ENCODE results near the gene VSIR. TPM values are rescaled to one million over a fixed set of nuclear protein-coding genes. Genes with fewer than 3 reads are reported as not detected.

Gene VSIR
- total RNA-seq, 1 experiment from 2014 or later, result 0.07 TPM

DNA sequence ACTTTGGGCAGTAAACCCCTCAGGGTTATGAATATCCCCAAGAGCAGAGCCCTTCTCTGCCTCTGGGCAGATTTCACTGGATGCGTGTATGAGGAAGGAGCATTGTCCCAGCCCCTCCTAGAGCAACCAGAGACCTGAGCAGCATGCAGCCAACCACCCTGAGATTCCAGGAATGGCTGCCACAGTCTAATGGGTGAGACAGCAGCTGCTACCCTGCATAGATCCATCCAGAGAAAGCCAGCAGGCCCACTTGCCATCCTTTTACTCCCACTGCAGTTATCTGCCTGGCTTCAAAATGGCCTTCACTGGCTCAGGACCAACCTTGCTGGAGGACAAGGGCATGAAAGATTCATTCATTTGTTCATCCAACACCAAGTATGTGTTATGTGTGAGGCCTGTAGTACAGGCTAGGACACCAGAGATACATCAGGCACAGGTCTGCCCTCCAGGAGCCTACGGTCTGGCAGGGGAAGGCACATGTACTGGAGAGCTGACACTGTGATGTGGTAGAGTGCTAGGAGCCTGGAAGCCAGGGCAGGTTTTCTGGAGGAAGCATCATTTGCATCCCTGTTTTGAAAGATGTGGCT lies 27.6 kb downstream of the VSIR start:
- H3K9me2 ChIP-seq (replicated peaks; ENCODE audit: insufficient read depth, low read length), result no peaks in the 10 kb centered on the region
- no peak overlapping the region for H2AFZ ChIP-seq (ENCODE audit: low read length)
- no peaks in the 10 kb centered on the region for H3K36me3 ChIP-seq (ENCODE audit: insufficient read depth, low read length)
- peaks cover 3% of the 10 kb centered on the region; the same call in 1 of the 2 replicates for H3K9me3 ChIP-seq (ENCODE audit: low read length)
- H4K20me1 ChIP-seq (ENCODE audit: insufficient read depth, low read depth, low read length), result no peaks in the 10 kb centered on the region
- 0 out of 2 replicates have a peak, but pooled peaks cover 3% of the 10 kb centered on the region for H3K27me3 ChIP-seq (ENCODE audit: low read length)
- H3K27ac ChIP-seq (ENCODE audit: low read length), result no peak overlapping the region
- H3K79me2 ChIP-seq (ENCODE audit: low read length), result no peaks in the 10 kb centered on the region
- H3K4me2 ChIP-seq (ENCODE audit: low read depth, low read length, poor library complexity, severe bottlenecking), result no peak overlapping the region
- no peak overlapping the region for H3K4me3 ChIP-seq (ENCODE audit: low read length)
- peaks cover 45% of the 10 kb centered on the region for H3K4me1 ChIP-seq (ENCODE audit: low read length)
- no peak overlapping the region for H3K9ac ChIP-seq (ENCODE audit: low read length)
- DNase-seq, result no peak

DNA sequence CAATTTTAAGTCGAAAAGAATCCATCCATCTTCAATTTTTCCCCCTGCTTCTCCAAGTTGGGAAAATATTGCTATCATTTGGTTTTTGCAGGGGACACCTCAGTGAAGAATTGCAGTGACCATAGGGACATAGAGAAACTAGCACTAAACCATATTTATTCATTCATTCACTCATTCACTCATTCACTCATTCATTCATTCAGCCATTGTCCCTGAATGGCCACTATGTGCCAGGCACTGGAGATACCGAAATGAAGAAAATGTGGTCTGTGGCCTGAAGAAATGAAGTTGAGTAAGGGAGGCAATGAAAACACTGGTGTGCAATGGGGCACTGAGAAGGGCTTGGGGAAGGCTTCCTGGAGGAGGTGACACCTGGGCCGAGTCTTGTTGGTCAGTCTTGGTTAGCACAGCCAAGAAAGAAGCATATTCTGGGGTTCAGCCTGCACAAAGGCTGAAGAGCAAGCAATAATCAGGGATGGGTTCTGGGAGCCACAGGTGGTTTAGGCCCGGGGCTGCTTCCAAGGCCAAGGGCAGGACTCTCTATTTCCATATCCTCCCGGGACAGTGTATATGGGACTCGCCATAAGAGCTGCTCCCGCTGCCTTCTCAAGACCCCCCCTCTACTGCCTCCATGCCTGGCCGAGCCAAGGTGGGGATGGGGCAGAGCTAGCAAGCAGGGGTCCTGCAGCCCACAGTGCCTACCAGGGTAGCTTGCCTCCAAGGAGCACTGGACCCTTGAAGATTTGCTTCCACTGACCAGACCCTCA lies 28.2 kb downstream of the VSIR start:
- H3K4me1 ChIP-seq (ENCODE audit: low read length), result peaks cover 38% of the 10 kb centered on the region
- no peak overlapping the region for H3K4me3 ChIP-seq (ENCODE audit: low read length)

DNA sequence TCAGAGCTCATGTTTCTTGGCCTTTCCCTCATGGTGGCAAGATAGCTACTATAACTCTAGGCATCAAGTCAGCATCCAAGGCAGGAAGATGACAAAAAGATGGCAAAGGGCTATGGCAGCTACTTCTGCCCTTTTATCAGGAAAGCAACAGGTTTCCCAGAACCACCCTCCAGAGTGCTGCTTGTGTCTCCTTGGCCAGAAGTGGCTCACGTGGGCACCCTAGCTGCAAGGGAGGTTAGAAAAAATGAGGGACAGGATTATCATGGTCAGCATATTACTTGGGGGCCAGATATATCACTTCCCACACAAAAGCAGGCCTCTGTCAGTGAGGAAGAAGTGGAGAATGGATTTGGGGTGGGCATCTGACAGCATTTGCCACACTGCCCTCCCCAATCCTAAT lies 29.5 kb downstream of the VSIR start:
- Histone ChIP-seq H3K36me3 (ENCODE audit: insufficient read depth, low read length) (no peaks in the 10 kb centered on the region), H3K9ac (ENCODE audit: low read length) (no peak overlapping the region), H3K9me3 (ENCODE audit: low read length) (peaks cover 3% of the 10 kb centered on the region; the same call in 1 of the 2 replicates), H3K27me3 (ENCODE audit: low read length) (0 out of 2 replicates have a peak, but pooled peaks cover 3% of the 10 kb centered on the region), H3K4me3 (ENCODE audit: low read length) (no peak overlapping the region), H3K9me2 (replicated peaks; ENCODE audit: insufficient read depth, low read length) (no peaks in the 10 kb centered on the region), H4K20me1 (ENCODE audit: insufficient read depth, low read depth, low read length) (peaks cover 2% of the 10 kb centered on the region; the same call in 1 of the 2 replicates), H3K4me2 (ENCODE audit: low read depth, low read length, poor library complexity, severe bottlenecking) (no peak overlapping the region), H3K79me2 (ENCODE audit: low read length) (no peaks in the 10 kb centered on the region), H2AFZ (ENCODE audit: low read length) (no peak overlapping the region), H3K4me1 (ENCODE audit: low read length) (peaks cover 31% of the 10 kb centered on the region), H3K27ac (ENCODE audit: low read length) (no peak overlapping the region)
- no peak for DNase-seq

More for the DNA sequence above, 28.2 kb downstream of the VSIR start:
- H3K27ac ChIP-seq (ENCODE audit: low read length), result no peak overlapping the region
- H3K9me2 ChIP-seq (replicated peaks; ENCODE audit: insufficient read depth, low read length), result no peaks in the 10 kb centered on the region
- no peak for DNase-seq
- H3K9me3 ChIP-seq (ENCODE audit: low read length), result peaks cover 3% of the 10 kb centered on the region; the same call in 1 of the 2 replicates
- H3K9ac ChIP-seq (ENCODE audit: low read length), result no peak overlapping the region
- H4K20me1 ChIP-seq (ENCODE audit: insufficient read depth, low read depth, low read length), result no peaks in the 10 kb centered on the region
- H3K27me3 ChIP-seq (ENCODE audit: low read length), result 0 out of 2 replicates have a peak, but pooled peaks cover 3% of the 10 kb centered on the region
- no peak overlapping the region for H3K4me2 ChIP-seq (ENCODE audit: low read depth, low read length, poor library complexity, severe bottlenecking)
- no peaks in the 10 kb centered on the region for H3K36me3 ChIP-seq (ENCODE audit: insufficient read depth, low read length)
- no peaks in the 10 kb centered on the region for H3K79me2 ChIP-seq (ENCODE audit: low read length)
- H2AFZ ChIP-seq (ENCODE audit: low read length), result no peak overlapping the region

DNA sequence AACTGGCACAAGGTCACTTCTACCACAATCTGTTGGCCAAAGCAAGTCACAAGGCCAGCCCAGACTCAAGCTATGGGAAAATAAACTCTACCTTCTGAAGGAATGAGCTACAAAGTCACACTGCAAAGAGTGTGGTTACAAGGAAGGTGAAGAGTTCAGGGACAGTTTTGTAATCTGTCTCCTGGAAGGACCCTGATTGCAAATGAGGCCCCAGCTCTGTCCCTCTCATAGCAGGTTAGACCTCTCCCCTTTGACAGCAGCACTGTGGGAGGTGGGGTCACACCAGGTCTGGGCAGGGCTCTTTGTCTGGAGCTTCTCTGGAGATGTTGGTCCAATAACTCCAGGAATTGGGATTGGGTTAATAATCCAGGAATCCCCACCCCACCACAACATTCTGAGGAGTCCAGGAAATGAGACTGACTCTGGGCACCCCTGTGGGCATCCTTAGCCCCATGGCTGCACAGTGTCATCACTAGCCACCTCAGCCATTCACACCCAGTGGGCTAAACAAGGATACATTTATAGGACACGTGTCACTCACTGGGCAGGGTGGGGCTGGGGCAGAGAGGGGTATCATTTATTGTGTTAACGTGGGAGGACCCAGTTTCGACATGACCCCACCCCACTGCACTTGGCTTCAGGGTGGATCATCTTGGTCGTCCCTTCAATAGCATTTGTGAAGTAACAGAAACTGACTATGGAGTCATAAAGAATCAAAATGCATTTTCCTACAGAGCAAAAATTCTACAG lies 30.1 kb downstream of the VSIR start:
- no peaks in the 10 kb centered on the region for H3K79me2 ChIP-seq (ENCODE audit: low read length)
- H3K4me2 ChIP-seq (ENCODE audit: low read depth, low read length, poor library complexity, severe bottlenecking), result no peak overlapping the region
- H2AFZ ChIP-seq (ENCODE audit: low read length), result no peak overlapping the region
- peaks cover 3% of the 10 kb centered on the region; the same call in 1 of the 2 replicates for H3K9me3 ChIP-seq (ENCODE audit: low read length)
- no peak overlapping the region for H3K9ac ChIP-seq (ENCODE audit: low read length)
- DNase-seq, result no peak
- H3K27ac ChIP-seq (ENCODE audit: low read length), result no peak overlapping the region
- peaks cover 5% of the 10 kb centered on the region; the same call in 1 of the 2 replicates for H4K20me1 ChIP-seq (ENCODE audit: insufficient read depth, low read depth, low read length)
- H3K4me1 ChIP-seq (ENCODE audit: low read length), result peaks cover 25% of the 10 kb centered on the region
- no peak overlapping the region for H3K4me3 ChIP-seq (ENCODE audit: low read length)
- H3K36me3 ChIP-seq (ENCODE audit: insufficient read depth, low read length), result no peaks in the 10 kb centered on the region
- 0 out of 2 replicates have a peak, but pooled peaks cover 3% of the 10 kb centered on the region for H3K27me3 ChIP-seq (ENCODE audit: low read length)
- H3K9me2 ChIP-seq (replicated peaks; ENCODE audit: insufficient read depth, low read length), result no peaks in the 10 kb centered on the region

DNA sequence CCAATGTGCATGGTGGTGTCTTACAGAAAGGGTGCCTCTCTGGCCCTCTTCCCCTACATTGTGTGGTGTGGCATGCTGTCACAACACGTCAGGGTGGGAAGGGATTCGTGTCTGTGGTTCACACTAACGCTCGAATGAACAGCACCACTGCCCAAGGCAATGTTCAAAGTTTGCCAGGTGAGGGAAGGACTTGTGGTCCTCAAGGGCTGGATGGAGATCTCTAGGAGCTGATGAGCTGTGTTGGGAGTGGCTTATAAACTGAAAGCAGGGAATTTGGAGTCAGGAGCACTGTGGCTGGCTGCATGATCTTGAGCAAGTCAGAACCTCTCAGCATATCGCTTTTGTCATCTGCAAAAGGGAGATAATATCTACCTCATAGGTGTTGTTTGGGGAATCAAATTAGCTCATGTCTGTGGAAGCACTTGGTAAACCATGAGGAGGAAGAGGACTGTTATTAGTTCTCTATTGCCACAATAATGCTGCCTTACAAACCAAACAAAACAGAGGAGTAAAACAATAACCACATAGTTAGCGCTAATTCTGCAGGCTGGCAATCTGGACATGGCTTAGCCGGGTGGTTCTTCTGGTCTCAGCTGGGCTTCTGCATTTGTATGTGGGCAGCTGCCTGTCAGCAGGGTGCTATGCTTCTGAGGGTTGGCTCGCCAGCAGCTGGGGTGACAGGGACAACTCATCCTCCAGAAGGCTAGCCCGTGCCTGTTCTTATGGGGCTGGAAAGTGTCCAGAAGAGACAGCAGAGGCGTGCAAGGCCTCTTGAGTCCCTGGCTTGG lies 30.8 kb downstream of the VSIR start:
- H3K4me1 ChIP-seq (ENCODE audit: low read length), result peaks cover 17% of the 10 kb centered on the region
- H3K27ac ChIP-seq (ENCODE audit: low read length), result no peak overlapping the region
- 0 out of 2 replicates have a peak, but pooled peaks cover 3% of the 10 kb centered on the region for H3K27me3 ChIP-seq (ENCODE audit: low read length)
- no peak overlapping the region for H3K4me2 ChIP-seq (ENCODE audit: low read depth, low read length, poor library complexity, severe bottlenecking)
- H4K20me1 ChIP-seq (ENCODE audit: insufficient read depth, low read depth, low read length), result peaks cover 5% of the 10 kb centered on the region; the same call in 1 of the 2 replicates
- H3K79me2 ChIP-seq (ENCODE audit: low read length), result no peaks in the 10 kb centered on the region
- H3K4me3 ChIP-seq (ENCODE audit: low read length), result no peak overlapping the region
- H3K9me2 ChIP-seq (replicated peaks; ENCODE audit: insufficient read depth, low read length), result no peaks in the 10 kb centered on the region
- H2AFZ ChIP-seq (ENCODE audit: low read length), result no peak overlapping the region
- no peaks in the 10 kb centered on the region for H3K36me3 ChIP-seq (ENCODE audit: insufficient read depth, low read length)
- DNase-seq, result no peak
- H3K9ac ChIP-seq (ENCODE audit: low read length), result no peak overlapping the region
- H3K9me3 ChIP-seq (ENCODE audit: low read length), result peaks cover 3% of the 10 kb centered on the region; the same call in 1 of the 2 replicates

DNA sequence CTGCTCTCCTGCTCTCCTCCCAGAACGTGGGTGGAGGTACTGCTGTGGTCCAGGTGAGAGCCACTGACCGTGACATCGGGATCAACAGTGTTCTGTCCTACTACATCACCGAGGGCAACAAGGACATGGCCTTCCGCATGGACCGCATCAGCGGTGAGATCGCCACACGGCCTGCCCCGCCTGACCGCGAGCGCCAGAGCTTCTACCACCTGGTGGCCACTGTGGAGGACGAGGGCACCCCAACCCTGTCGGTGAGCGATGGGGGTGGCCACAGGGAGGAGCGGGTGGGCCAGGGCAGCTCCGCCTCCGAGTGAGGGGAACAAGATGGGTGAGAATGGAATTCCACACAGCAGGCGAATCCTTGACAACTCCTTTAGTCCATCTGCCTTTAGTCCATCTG lies 31.6 kb downstream of the VSIR start:
- Histone ChIP-seq H3K9me3 (ENCODE audit: low read length) (peaks cover 3% of the 10 kb centered on the region; the same call in 1 of the 2 replicates), H2AFZ (ENCODE audit: low read length) (no peak overlapping the region), H3K9me2 (replicated peaks; ENCODE audit: insufficient read depth, low read length) (no peaks in the 10 kb centered on the region), H3K27me3 (ENCODE audit: low read length) (0 out of 2 replicates have a peak, but pooled peaks cover 3% of the 10 kb centered on the region), H3K9ac (ENCODE audit: low read length) (no peak overlapping the region), H3K79me2 (ENCODE audit: low read length) (no peaks in the 10 kb centered on the region), H3K27ac (ENCODE audit: low read length) (no peak overlapping the region), H3K4me3 (ENCODE audit: low read length) (no peak overlapping the region), H3K4me2 (ENCODE audit: low read depth, low read length, poor library complexity, severe bottlenecking) (no peak overlapping the region), H3K36me3 (ENCODE audit: insufficient read depth, low read length) (no peaks in the 10 kb centered on the region), H4K20me1 (ENCODE audit: insufficient read depth, low read depth, low read length) (peaks cover 5% of the 10 kb centered on the region; the same call in 1 of the 2 replicates), H3K4me1 (ENCODE audit: low read length) (peaks cover 9% of the 10 kb centered on the region)
- DNase-seq, result no peak

DNA sequence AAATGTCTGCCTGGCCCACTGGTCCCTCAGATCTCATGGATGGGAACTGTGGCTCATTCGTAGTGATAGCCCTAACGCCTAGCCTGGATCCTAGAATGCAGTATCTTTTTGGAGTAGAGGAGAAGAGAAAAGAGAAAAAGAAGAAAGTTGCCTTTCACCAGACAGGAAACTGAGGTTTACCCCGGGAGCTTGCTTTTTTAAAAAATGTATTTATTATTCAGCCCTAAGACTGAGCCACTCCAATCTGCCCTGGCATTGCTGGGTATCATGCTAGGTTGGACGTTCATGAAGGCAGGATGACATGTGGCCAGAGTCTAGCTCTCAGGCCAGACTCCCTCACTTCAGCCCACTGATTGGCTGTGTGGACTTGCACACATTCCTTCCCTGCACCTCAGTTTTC lies 32.3 kb downstream of the VSIR start:
- H4K20me1 ChIP-seq (ENCODE audit: insufficient read depth, low read depth, low read length), result peaks cover 5% of the 10 kb centered on the region; the same call in 1 of the 2 replicates
- H3K4me2 ChIP-seq (ENCODE audit: low read depth, low read length, poor library complexity, severe bottlenecking), result no peak overlapping the region
- 0 out of 2 replicates have a peak, but pooled peaks cover 3% of the 10 kb centered on the region for H3K27me3 ChIP-seq (ENCODE audit: low read length)
- H3K27ac ChIP-seq (ENCODE audit: low read length), result no peak overlapping the region
- no peaks in the 10 kb centered on the region for H3K9me2 ChIP-seq (replicated peaks; ENCODE audit: insufficient read depth, low read length)
- H3K9ac ChIP-seq (ENCODE audit: low read length), result no peak overlapping the region
- H3K79me2 ChIP-seq (ENCODE audit: low read length), result no peaks in the 10 kb centered on the region
- H3K36me3 ChIP-seq (ENCODE audit: insufficient read depth, low read length), result no peaks in the 10 kb centered on the region
- peaks cover 3% of the 10 kb centered on the region for H3K4me1 ChIP-seq (ENCODE audit: low read length)
- DNase-seq, result no peak
- H3K4me3 ChIP-seq (ENCODE audit: low read length), result no peak overlapping the region
- no peak overlapping the region for H2AFZ ChIP-seq (ENCODE audit: low read length)
- H3K9me3 ChIP-seq (ENCODE audit: low read length), result peaks cover 3% of the 10 kb centered on the region; the same call in 1 of the 2 replicates

Data from Karpas-422 (cell line).